Neuron (in vitro differentiated cells): Measurements from ENCODE around the gene NTN4.
"Not testable (repeated sequence)": the region's sequence is repeated elsewhere in the genome, so short reads cannot be mapped to it uniquely, and the experiment has no call there.

Source experiments
- H2AFZ ChIP-seq: one replicate; pipeline ENCODE4 v1.6.1; 2013; ENCODE audit warnings: low read depth, mild to moderate bottlenecking, inconsistent platforms, low read length, moderate library complexity
- H3K27me3 ChIP-seq: one replicate; pipeline ENCODE4 v1.6.1; 2013; ENCODE audit warnings: low read length; ENCODE audit not compliant: insufficient read depth
- H3K36me3 ChIP-seq: one replicate; pipeline ENCODE4 v1.6.1; 2013; ENCODE audit warnings: low read length; ENCODE audit not compliant: insufficient read depth
- H3K4me1 ChIP-seq: one replicate; pipeline ENCODE4 v1.6.1; 2013; ENCODE audit warnings: low read length; ENCODE audit not compliant: insufficient read depth
- H3K4me3 ChIP-seq: 2 replicates; pipeline ENCODE4 v1.5.1; 2013; ENCODE audit warnings: mild to moderate bottlenecking, low read length, moderate library complexity
- H3K9me3 ChIP-seq: one replicate; pipeline ENCODE4 v1.6.1; 2013; ENCODE audit warnings: low read length

The NTN4 gene

GRCh38 chr12:95703986-95704385 lies 86.6 kb downstream of the NTN4 start:
- Histone ChIP-seq H3K36me3 (no peaks in the 10 kb centered on the region), H3K4me3 (no peak overlapping the region), H3K27me3 (peaks cover 6% of the 10 kb centered on the region), H3K4me1 (no peaks in the 10 kb centered on the region), H3K9me3 (no peaks in the 10 kb centered on the region), H2AFZ (no peak overlapping the region)

DNA sequence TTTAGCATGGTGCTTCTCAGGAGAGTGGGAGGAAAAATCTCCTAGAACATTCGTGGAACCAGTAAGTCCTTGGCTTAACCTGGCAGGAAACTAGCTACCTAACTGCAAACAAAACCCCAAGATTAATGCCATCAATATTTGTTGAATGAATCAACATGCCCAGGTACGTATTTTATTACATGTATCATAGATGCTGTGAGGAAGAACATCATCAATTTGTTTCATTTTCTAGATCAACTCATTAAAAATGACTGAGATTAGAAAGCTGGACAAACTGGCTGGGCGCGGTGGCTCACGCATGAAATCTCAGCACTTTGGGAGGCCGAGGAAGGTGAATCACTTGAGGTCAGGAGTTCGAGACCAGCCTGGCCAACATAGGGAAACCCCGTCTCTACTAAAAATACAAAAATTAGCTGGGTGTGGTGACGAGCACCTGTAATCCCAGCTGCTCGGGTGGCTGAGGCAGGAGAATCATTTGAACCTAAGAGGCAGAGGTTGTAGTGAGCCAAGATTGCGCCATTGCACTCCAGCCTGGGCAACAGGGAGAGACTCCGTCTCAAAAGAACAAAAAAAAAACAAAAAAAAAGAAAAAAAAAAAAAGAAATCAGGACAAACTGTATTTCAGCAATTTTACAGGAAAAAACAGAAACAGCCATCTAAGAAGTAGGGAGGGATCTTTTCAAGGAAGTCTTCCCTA lies 88.7 kb downstream of the NTN4 start:
- Histone ChIP-seq H2AFZ (no peak overlapping the region), H3K4me3 (no peak overlapping the region), H3K9me3 (no peaks in the 10 kb centered on the region), H3K27me3 (peaks cover 6% of the 10 kb centered on the region), H3K4me1 (no peaks in the 10 kb centered on the region), H3K36me3 (no peaks in the 10 kb centered on the region)

DNA sequence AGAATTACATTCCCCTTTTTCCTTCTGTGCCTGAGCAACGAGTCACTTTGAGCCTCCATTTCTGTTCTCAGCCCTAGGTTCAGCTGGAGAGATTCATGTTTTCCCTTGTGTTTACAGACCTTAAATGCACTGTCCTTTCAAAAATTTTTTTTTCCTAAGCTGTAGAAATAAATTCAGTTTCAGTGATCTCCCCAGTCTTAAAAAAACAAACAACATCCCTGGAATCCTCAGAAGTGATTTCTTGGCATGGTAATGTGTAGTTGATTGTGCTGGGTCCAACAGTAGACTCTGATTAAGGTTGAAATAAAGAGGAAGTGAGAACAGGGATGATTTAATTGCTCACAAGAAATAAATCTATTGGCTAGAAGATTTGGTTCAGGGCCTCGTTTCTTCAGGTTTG lies 89.3 kb downstream of the NTN4 start:
- no peak overlapping the region for H2AFZ ChIP-seq
- no peaks in the 10 kb centered on the region for H3K9me3 ChIP-seq
- no peaks in the 10 kb centered on the region for H3K36me3 ChIP-seq
- peaks cover 6% of the 10 kb centered on the region for H3K27me3 ChIP-seq
- no peak overlapping the region for H3K4me3 ChIP-seq
- no peaks in the 10 kb centered on the region for H3K4me1 ChIP-seq

- Histone ChIP-seq H3K27me3 (peaks cover 3% of the 10 kb centered on the region), H3K36me3 (no peaks in the 10 kb centered on the region), H2AFZ (no peak overlapping the region), H3K4me1 (no peaks in the 10 kb centered on the region), H3K4me3 (no peak overlapping the region), H3K9me3 (no peaks in the 10 kb centered on the region)
These were observed 90.2 kb downstream of the NTN4 start for GRCh38 chr12:95700316-95700785.

DNA sequence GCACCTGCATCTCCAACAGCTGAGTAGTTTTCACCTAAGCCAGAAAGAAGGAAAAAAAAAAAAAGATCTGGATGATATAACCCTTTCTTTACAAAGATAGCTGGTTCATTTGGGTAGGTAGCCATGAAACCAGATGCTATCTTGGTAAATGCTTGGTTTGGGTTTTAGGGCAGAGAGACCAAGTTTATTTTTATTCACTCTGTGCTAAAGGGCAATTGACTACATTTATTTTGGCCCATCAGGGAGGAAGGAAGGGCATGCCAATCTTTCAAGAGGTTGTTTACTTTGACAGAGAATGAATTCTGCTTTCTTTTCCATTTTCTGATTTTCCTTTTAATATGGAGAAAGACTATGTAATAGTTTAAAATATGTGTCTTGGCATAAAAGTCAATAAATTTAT lies 91.0 kb downstream of the NTN4 start:
- H3K36me3 ChIP-seq = no peaks in the 10 kb centered on the region
- no peaks in the 10 kb centered on the region for H3K27me3 ChIP-seq
- no peak overlapping the region for H2AFZ ChIP-seq
- H3K4me1 ChIP-seq = no peaks in the 10 kb centered on the region
- no peaks in the 10 kb centered on the region for H3K9me3 ChIP-seq
- H3K4me3 ChIP-seq = no peak overlapping the region

DNA sequence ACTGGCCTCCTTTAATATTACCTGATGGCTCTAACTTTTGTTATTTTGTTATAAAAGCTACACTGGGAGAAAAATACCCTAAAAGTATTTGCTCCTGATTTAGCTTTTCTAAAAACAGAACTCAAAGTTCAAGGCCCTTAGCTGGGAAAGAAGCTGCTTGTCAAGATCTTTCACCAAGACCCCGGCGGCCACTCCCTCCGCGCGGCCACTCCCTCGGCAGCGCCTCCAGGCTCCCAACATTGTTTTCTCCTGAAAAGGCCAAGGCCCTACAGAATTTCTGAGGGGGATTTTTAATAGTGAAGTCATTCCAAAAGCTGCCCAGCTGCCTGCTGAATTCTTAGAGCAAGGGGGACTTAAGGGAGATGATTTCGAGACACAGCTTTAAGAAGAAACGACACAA lies 96.4 kb downstream of the NTN4 start:
- Histone ChIP-seq H2AFZ (no peak overlapping the region), H3K4me1 (no peaks in the 10 kb centered on the region), H3K9me3 (no peaks in the 10 kb centered on the region), H3K27me3 (no peaks in the 10 kb centered on the region), H3K36me3 (no peaks in the 10 kb centered on the region), H3K4me3 (no peak overlapping the region)

GRCh38 chr12:95693689-95694088 lies 96.9 kb downstream of the NTN4 start:
- no peak overlapping the region for H3K4me3 ChIP-seq
- no peaks in the 10 kb centered on the region for H3K9me3 ChIP-seq
- no peaks in the 10 kb centered on the region for H3K4me1 ChIP-seq
- H2AFZ ChIP-seq = no peak overlapping the region
- H3K36me3 ChIP-seq = no peaks in the 10 kb centered on the region
- no peaks in the 10 kb centered on the region for H3K27me3 ChIP-seq

- no peaks in the 10 kb centered on the region for H3K36me3 ChIP-seq
- H3K4me3 ChIP-seq = no peak overlapping the region
- no peaks in the 10 kb centered on the region for H3K4me1 ChIP-seq
- no peak overlapping the region for H2AFZ ChIP-seq
- H3K27me3 ChIP-seq = peaks cover 3% of the 10 kb centered on the region
- no peaks in the 10 kb centered on the region for H3K9me3 ChIP-seq
These were observed 99.5 kb downstream of the NTN4 start for GRCh38 chr12:95690861-95691635.

GRCh38 chr12:95687937-95688336 lies 102.6 kb downstream of the NTN4 start:
- Histone ChIP-seq H3K27me3 (peaks cover 3% of the 10 kb centered on the region), H2AFZ (no peak overlapping the region), H3K9me3 (no peaks in the 10 kb centered on the region), H3K36me3 (no peaks in the 10 kb centered on the region), H3K4me3 (no peak overlapping the region), H3K4me1 (no peaks in the 10 kb centered on the region)

GRCh38 chr12:95683418-95683817 lies 107.1 kb downstream of the NTN4 start:
- H2AFZ ChIP-seq = no peak overlapping the region
- H3K4me3 ChIP-seq = no peak overlapping the region
- H3K4me1 ChIP-seq = no peaks in the 10 kb centered on the region
- no peaks in the 10 kb centered on the region for H3K36me3 ChIP-seq
- no peaks in the 10 kb centered on the region for H3K9me3 ChIP-seq
- peaks cover 3% of the 10 kb centered on the region for H3K27me3 ChIP-seq

- no peaks in the 10 kb centered on the region for H3K4me1 ChIP-seq
- no peaks in the 10 kb centered on the region for H3K9me3 ChIP-seq
- no peak overlapping the region for H2AFZ ChIP-seq
- H3K4me3 ChIP-seq = no peak overlapping the region
- no peaks in the 10 kb centered on the region for H3K27me3 ChIP-seq
- no peaks in the 10 kb centered on the region for H3K36me3 ChIP-seq
These were observed 109.3 kb downstream of the NTN4 start for GRCh38 chr12:95681210-95681765.

DNA sequence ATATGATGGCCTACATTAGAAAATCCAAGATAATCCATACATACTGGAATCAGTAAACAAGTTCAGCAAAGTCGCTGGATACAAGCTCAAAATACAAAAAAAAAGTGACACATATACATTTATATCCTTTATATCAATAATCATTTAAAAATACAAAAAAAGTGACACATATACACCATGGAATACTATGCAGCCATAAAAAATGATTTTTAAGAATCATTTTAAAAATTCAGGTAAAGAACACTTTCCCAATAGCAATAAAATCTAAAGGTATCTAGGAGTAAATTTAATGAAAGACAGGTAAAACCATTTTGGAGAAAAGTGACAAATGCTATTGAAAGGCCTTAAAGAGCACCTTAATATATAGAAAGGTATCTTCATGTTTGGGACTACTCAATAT lies 111.9 kb downstream of the NTN4 start:
- no peaks in the 10 kb centered on the region for H3K4me1 ChIP-seq
- no peaks in the 10 kb centered on the region for H3K36me3 ChIP-seq
- no peak overlapping the region for H3K4me3 ChIP-seq
- H3K9me3 ChIP-seq = no peaks in the 10 kb centered on the region
- no peak overlapping the region for H2AFZ ChIP-seq
- no peaks in the 10 kb centered on the region for H3K27me3 ChIP-seq

DNA sequence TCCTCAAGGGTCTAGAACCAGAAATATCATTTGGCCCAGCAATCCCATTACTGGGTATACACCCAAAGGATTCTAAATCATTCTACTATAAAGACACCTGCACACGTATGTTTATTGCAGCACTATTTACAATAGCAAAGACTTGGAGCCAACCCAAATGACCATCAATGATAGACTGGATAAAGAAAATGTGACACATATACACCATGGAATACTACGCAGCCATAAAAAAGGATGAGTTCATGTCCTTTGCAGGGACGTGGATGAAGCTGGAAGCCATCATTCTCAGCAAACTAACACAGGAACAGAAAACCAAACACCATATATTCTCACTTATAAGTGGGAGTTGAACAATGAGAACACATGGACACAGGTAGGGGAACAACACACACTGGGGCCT lies 112.8 kb downstream of the NTN4 start:
- H3K27me3 ChIP-seq, H3K4me1 ChIP-seq, H2AFZ ChIP-seq, H3K36me3 ChIP-seq, H3K9me3 ChIP-seq, H3K4me3 ChIP-seq: not testable (repeated sequence)
